Measurements from ENCODE around the gene NANOG.
"Not testable (repeated sequence)": the region's sequence is repeated elsewhere in the genome, so short reads cannot be mapped to it uniquely, and the experiment has no call there.

NANOG gene

DNA sequence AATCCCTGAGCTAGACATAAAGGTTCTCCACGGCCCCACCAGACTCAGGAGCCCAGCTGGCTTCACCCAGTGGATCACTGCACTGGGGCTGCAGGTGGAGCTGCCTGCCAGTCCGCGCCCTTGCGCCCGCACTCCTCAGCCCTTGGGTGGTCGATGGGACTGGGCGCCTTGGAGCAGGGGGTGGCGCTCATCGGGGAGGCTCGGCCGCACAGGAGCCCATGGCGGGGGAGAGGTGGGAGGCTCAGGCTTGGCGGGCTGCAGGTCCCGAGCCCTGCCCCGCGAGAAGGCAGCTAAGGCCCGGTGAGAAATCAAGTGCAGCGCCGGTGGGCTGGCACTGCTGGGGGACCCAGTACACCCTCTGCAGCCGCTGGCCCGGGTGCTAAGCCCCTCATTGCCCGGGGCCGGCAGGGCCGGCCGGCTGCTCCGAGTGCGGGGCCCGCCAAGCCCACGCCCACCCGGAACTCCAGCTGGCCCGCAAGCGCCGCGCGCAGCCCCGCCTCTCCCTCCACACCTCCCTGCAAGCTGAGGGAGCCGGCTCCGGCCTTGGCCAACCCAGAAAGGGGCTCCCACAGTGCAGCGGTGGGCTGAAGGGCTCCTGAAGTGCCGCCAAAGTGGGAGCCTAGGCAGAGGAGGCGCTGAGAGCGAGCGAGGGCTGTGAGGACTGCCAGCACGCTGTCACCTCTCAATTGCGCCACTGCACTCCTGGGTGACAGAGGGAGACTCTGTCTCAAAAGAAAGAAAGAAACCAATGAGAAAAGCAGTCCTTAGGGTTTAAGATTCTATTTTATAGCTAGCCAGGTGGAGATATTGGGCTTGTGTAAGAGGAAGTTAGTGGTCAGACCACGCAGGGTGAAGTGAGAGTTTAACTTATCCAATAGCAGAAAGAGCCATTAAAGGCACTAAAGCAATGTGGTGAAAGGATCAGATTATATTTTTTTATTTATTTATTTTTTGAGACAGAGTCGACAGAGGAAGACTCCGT lies 37.0 kb upstream of the NANOG start:
- WGBS (ENCODE audit: insufficient coverage) = 98% methylated on average over 19 of the region's 48 CpGs
- peaks cover 0 to 19% (median 5%) of the 10 kb centered on the region in 4 experiments for H3K4me1 ChIP-seq (ENCODE audit: control extremely low read depth in 1 of 4, control insufficient read depth in 4 of 4, insufficient read depth in 4 of 4, low read length in 3 of 4)
- H3K9me3 ChIP-seq (ENCODE audit: control extremely low read depth in 1 of 5, control insufficient read depth in 4 of 5, insufficient read depth in 2 of 5, low read depth in 1 of 5, low read length in 4 of 5); H3K4me3 ChIP-seq (ENCODE audit: control insufficient read depth in 1 of 7, extremely low read depth in 1 of 7, insufficient read depth in 4 of 7, low read depth in 2 of 7, low read length in 6 of 7); H3K36me3 ChIP-seq (ENCODE audit: control insufficient read depth in 4 of 4, insufficient read depth in 4 of 4, low read length in 3 of 4); H3K27ac ChIP-seq (ENCODE audit: insufficient read depth in 1 of 2, low read depth in 1 of 2, low read length in 2 of 2, poor library complexity in 1 of 2, severe bottlenecking in 2 of 2); H3K27me3 ChIP-seq (replicated peaks in 2 of 5; ENCODE audit: control insufficient read depth in 4 of 5, insufficient read depth in 5 of 5, low read length in 4 of 5): not testable (repeated sequence)
- CTCF ChIA-PET = interaction anchor here (0.6 to 1.3 kb wide), 8 partner anchors 15 to 110 kb away, joined by 3 to 4 read pairs (median 3); no protein-coding TSS in a partner anchor
- POLR2A ChIA-PET = interaction anchor here (0.5 kb wide), 1 partner anchor 14 kb away, joined by 6 read pairs; no protein-coding TSS in a partner anchor
- DNase-seq = peak; percentile 46 to 88 (median 86)

GRCh38 chr12:7755668-7756067 lies 33.5 kb upstream of the NANOG start:
- 100% methylated on average over 4 of the region's 9 CpGs for WGBS (ENCODE audit: insufficient coverage)
- Histone ChIP-seq H3K4me3 (ENCODE audit: control insufficient read depth in 1 of 7, extremely low read depth in 1 of 7, insufficient read depth in 4 of 7, low read depth in 2 of 7, low read length in 6 of 7) (peak overlapping the region in 3 of 7 experiments; percentile 26 to 57 (median 56)), H3K4me1 (ENCODE audit: control extremely low read depth in 1 of 4, control insufficient read depth in 4 of 4, insufficient read depth in 4 of 4, low read length in 3 of 4) (peaks cover 8 to 21% (median 12%) of the 10 kb centered on the region in 4 experiments)
- CTCF ChIA-PET; H3K27me3 ChIP-seq (replicated peaks in 2 of 5; ENCODE audit: control insufficient read depth in 4 of 5, insufficient read depth in 5 of 5, low read length in 4 of 5); H3K9me3 ChIP-seq (ENCODE audit: control extremely low read depth in 1 of 5, control insufficient read depth in 4 of 5, insufficient read depth in 2 of 5, low read depth in 1 of 5, low read length in 4 of 5); H3K27ac ChIP-seq (ENCODE audit: insufficient read depth in 1 of 2, low read depth in 1 of 2, low read length in 2 of 2, poor library complexity in 1 of 2, severe bottlenecking in 2 of 2); H3K36me3 ChIP-seq (ENCODE audit: control insufficient read depth in 4 of 4, insufficient read depth in 4 of 4, low read length in 3 of 4): not testable (repeated sequence)
- POLR2A ChIA-PET = interaction anchor here (0.7 kb wide), 1 partner anchor 11 kb away, joined by 3 read pairs; no protein-coding TSS in a partner anchor
- DNase-seq = peak in 2 of 3 donors; percentile 44 to 54

- WGBS (ENCODE audit: insufficient coverage) = 90% methylated on average over 1 of the region's 2 CpGs
- ChIA-PET POLR2A (interaction anchor here (0.5 kb wide), 1 partner anchor 215 kb away, joined by 4 read pairs; no protein-coding TSS in a partner anchor), CTCF (no interaction called here)
Observed at GRCh38 chr12:7756993-7757392, 32.2 kb upstream of the NANOG start.

DNA sequence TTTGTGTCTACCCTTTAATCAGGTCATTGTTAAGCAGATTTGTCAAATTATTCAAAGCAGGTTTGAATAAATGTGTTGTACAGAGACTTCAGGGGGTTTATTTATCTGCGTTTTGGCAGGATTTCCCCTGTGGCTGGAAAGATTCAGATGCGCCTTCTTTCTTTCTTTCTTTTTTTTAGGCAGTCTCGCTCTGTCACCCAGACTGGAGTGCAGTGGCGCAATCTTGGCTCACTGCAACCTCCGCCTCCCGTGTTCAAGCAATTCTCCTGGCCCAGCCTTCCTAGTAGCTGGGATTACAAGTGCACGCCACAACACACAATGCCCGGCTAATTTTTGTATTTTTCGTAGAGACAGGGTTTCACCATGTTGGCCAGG lies 30.4 kb upstream of the NANOG start:
- Histone ChIP-seq H3K36me3 (ENCODE audit: control insufficient read depth in 4 of 4, insufficient read depth in 4 of 4, low read length in 3 of 4) (no peaks in the 10 kb centered on the region), H3K9me3 (ENCODE audit: control extremely low read depth in 1 of 5, control insufficient read depth in 4 of 5, insufficient read depth in 2 of 5, low read depth in 1 of 5, low read length in 4 of 5) (no peaks in the 10 kb centered on the region), H3K4me1 (ENCODE audit: control extremely low read depth in 1 of 4, control insufficient read depth in 4 of 4, insufficient read depth in 4 of 4, low read length in 3 of 4) (peaks cover 4 to 11% (median 8%) of the 10 kb centered on the region in 4 experiments), H3K27ac (ENCODE audit: insufficient read depth in 1 of 2, low read depth in 1 of 2, low read length in 2 of 2, poor library complexity in 1 of 2, severe bottlenecking in 2 of 2) (no peak overlapping the region), H3K27me3 (replicated peaks in 2 of 5; ENCODE audit: control insufficient read depth in 4 of 5, insufficient read depth in 5 of 5, low read length in 4 of 5) (no peaks in the 10 kb centered on the region), H3K4me3 (ENCODE audit: control insufficient read depth in 1 of 7, extremely low read depth in 1 of 7, insufficient read depth in 4 of 7, low read depth in 2 of 7, low read length in 6 of 7) (no peak overlapping the region)
- CTCF ChIA-PET = interaction anchor here (1.2 kb wide), 2 partner anchors 18 to 49 kb away, joined by 3 to 4 read pairs; no protein-coding TSS in a partner anchor
- POLR2A ChIA-PET = no interaction called here
- peak in 2 of 3 donors; percentile 51 to 53 for DNase-seq
- WGBS (ENCODE audit: insufficient coverage) = 58% methylated on average over 6 of the region's 9 CpGs

More at GRCh38 chr12:7756993-7757392, 32.2 kb upstream of the NANOG start:
- H3K4me3 ChIP-seq (ENCODE audit: control insufficient read depth in 1 of 7, extremely low read depth in 1 of 7, insufficient read depth in 4 of 7, low read depth in 2 of 7, low read length in 6 of 7) = no peak overlapping the region
- DNase-seq = no peak
- H3K9me3 ChIP-seq (ENCODE audit: control extremely low read depth in 1 of 5, control insufficient read depth in 4 of 5, insufficient read depth in 2 of 5, low read depth in 1 of 5, low read length in 4 of 5) = no peaks in the 10 kb centered on the region
- no peaks in the 10 kb centered on the region for H3K27me3 ChIP-seq (replicated peaks in 2 of 5; ENCODE audit: control insufficient read depth in 4 of 5, insufficient read depth in 5 of 5, low read length in 4 of 5)
- peaks cover 8 to 21% (median 12%) of the 10 kb centered on the region in 4 experiments for H3K4me1 ChIP-seq (ENCODE audit: control extremely low read depth in 1 of 4, control insufficient read depth in 4 of 4, insufficient read depth in 4 of 4, low read length in 3 of 4)
- H3K36me3 ChIP-seq (ENCODE audit: control insufficient read depth in 4 of 4, insufficient read depth in 4 of 4, low read length in 3 of 4) = no peaks in the 10 kb centered on the region
- H3K27ac ChIP-seq (ENCODE audit: insufficient read depth in 1 of 2, low read depth in 1 of 2, low read length in 2 of 2, poor library complexity in 1 of 2, severe bottlenecking in 2 of 2) = no peak overlapping the region

- CTCF ChIA-PET = interaction anchor here (0.8 to 1.5 kb wide), 2 partner anchors 36 to 54 kb away, joined by 3 read pairs; no protein-coding TSS in a partner anchor
- Histone ChIP-seq H3K4me1 (ENCODE audit: control extremely low read depth in 1 of 4, control insufficient read depth in 4 of 4, insufficient read depth in 4 of 4, low read length in 3 of 4) (peaks cover 0 to 5% (median 2%) of the 10 kb centered on the region in 4 experiments), H3K36me3 (ENCODE audit: control insufficient read depth in 4 of 4, insufficient read depth in 4 of 4, low read length in 3 of 4) (no peaks in the 10 kb centered on the region), H3K9me3 (ENCODE audit: control extremely low read depth in 1 of 5, control insufficient read depth in 4 of 5, insufficient read depth in 2 of 5, low read depth in 1 of 5, low read length in 4 of 5) (no peaks in the 10 kb centered on the region), H3K27me3 (replicated peaks in 2 of 5; ENCODE audit: control insufficient read depth in 4 of 5, insufficient read depth in 5 of 5, low read length in 4 of 5) (no peaks in the 10 kb centered on the region), H3K27ac (ENCODE audit: insufficient read depth in 1 of 2, low read depth in 1 of 2, low read length in 2 of 2, poor library complexity in 1 of 2, severe bottlenecking in 2 of 2) (no peak overlapping the region), H3K4me3 (ENCODE audit: control insufficient read depth in 1 of 7, extremely low read depth in 1 of 7, insufficient read depth in 4 of 7, low read depth in 2 of 7, low read length in 6 of 7) (no peak overlapping the region)
- POLR2A ChIA-PET = no interaction called here
- 87% methylated on average over 3 of the region's 3 CpGs for WGBS (ENCODE audit: insufficient coverage)
- DNase-seq = no peak
Observed at GRCh38 chr12:7769999-7770398, 19.2 kb upstream of the NANOG start.

GRCh38 chr12:7781274-7781673 lies 7.9 kb upstream of the NANOG start:
- no peaks in the 10 kb centered on the region for H3K27me3 ChIP-seq (replicated peaks in 2 of 5; ENCODE audit: control insufficient read depth in 4 of 5, insufficient read depth in 5 of 5, low read length in 4 of 5)
- no peak for DNase-seq
- POLR2A ChIA-PET = no interaction called here
- no peaks in the 10 kb centered on the region for H3K4me1 ChIP-seq (ENCODE audit: control extremely low read depth in 1 of 4, control insufficient read depth in 4 of 4, insufficient read depth in 4 of 4, low read length in 3 of 4)
- WGBS (ENCODE audit: insufficient coverage) = 90% methylated on average over 2 of the region's 3 CpGs
- no peak overlapping the region for H3K27ac ChIP-seq (ENCODE audit: insufficient read depth in 1 of 2, low read depth in 1 of 2, low read length in 2 of 2, poor library complexity in 1 of 2, severe bottlenecking in 2 of 2)
- CTCF ChIA-PET = interaction anchor here (1.0 kb wide), 1 partner anchor 25 kb away, joined by 3 read pairs; no protein-coding TSS in a partner anchor
- no peak overlapping the region for H3K4me3 ChIP-seq (ENCODE audit: control insufficient read depth in 1 of 7, extremely low read depth in 1 of 7, insufficient read depth in 4 of 7, low read depth in 2 of 7, low read length in 6 of 7)
- no peaks in the 10 kb centered on the region for H3K9me3 ChIP-seq (ENCODE audit: control extremely low read depth in 1 of 5, control insufficient read depth in 4 of 5, insufficient read depth in 2 of 5, low read depth in 1 of 5, low read length in 4 of 5)
- no peaks in the 10 kb centered on the region for H3K36me3 ChIP-seq (ENCODE audit: control insufficient read depth in 4 of 4, insufficient read depth in 4 of 4, low read length in 3 of 4)

DNA sequence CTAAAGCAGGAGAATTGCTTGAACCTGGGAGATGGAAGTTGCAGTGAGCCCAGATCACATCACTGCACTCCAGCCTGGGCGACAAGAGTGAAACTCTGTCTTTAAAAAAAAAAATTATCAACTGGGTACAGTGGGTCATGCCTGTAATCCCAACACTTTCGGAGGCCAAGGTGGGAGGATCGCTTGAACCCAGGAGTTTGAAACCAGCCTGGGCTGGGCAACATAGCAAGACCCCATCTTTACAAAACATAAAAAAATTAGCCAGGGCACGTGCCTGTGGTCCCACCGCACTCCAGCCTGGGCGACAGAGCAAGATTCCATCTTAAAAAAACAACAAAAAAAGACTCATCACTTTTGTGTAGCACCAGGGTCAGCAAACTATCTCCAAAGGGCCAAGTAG lies 7.1 kb upstream of the NANOG start:
- 95% methylated on average over 6 of the region's 6 CpGs for WGBS (ENCODE audit: insufficient coverage)
- ChIA-PET CTCF (interaction anchor here (1.0 kb wide), 1 partner anchor 24 kb away, joined by 3 read pairs; no protein-coding TSS in a partner anchor), POLR2A (no interaction called here)
- no peak overlapping the region for H3K27ac ChIP-seq (ENCODE audit: insufficient read depth in 1 of 2, low read depth in 1 of 2, low read length in 2 of 2, poor library complexity in 1 of 2, severe bottlenecking in 2 of 2)
- DNase-seq = no peak
- no peaks in the 10 kb centered on the region for H3K4me1 ChIP-seq (ENCODE audit: control extremely low read depth in 1 of 4, control insufficient read depth in 4 of 4, insufficient read depth in 4 of 4, low read length in 3 of 4)
- H3K27me3 ChIP-seq (replicated peaks in 2 of 5; ENCODE audit: control insufficient read depth in 4 of 5, insufficient read depth in 5 of 5, low read length in 4 of 5) = no peaks in the 10 kb centered on the region
- no peaks in the 10 kb centered on the region for H3K9me3 ChIP-seq (ENCODE audit: control extremely low read depth in 1 of 5, control insufficient read depth in 4 of 5, insufficient read depth in 2 of 5, low read depth in 1 of 5, low read length in 4 of 5)
- no peak overlapping the region for H3K4me3 ChIP-seq (ENCODE audit: control insufficient read depth in 1 of 7, extremely low read depth in 1 of 7, insufficient read depth in 4 of 7, low read depth in 2 of 7, low read length in 6 of 7)
- no peaks in the 10 kb centered on the region for H3K36me3 ChIP-seq (ENCODE audit: control insufficient read depth in 4 of 4, insufficient read depth in 4 of 4, low read length in 3 of 4)
